C4-2B (cell line): ENCODE measurements around the gene CCDC28B.

ENCODE experiments used
- ZFX ChIP-seq: fragments of 450-650 bp; IDR thresholded peaks from 2 replicates; pipeline ENCODE4 v1.6.1; 2017
- TF ChIP-seq, protein P1 (sequence below): fragments of 450-650 bp; conservative IDR thresholded peaks from 2 replicates; pipeline ENCODE4 v1.5.1; 2017; ENCODE audit warnings: mild to moderate bottlenecking

DNA sequence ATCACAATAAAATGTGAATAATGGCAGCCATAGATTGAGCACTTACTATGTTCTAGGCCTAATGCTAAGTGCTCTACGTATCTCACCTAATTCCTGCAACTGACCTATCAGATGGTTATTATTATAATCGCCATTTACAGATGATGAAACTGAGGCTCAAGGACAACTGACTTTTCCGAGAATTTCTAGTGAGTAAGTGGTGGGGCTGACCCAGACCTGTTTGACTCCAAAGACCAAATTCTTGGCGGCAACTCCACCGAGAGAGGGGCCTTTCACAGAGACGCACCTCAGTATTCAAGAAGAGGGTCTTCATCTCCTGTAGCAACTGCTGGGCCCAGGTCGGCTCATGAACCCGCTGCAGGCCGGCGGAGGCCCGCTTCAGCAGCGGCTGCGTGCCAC lies 21.2 kb downstream of the CCDC28B start:
- TF ChIP-seq, protein P1, sequence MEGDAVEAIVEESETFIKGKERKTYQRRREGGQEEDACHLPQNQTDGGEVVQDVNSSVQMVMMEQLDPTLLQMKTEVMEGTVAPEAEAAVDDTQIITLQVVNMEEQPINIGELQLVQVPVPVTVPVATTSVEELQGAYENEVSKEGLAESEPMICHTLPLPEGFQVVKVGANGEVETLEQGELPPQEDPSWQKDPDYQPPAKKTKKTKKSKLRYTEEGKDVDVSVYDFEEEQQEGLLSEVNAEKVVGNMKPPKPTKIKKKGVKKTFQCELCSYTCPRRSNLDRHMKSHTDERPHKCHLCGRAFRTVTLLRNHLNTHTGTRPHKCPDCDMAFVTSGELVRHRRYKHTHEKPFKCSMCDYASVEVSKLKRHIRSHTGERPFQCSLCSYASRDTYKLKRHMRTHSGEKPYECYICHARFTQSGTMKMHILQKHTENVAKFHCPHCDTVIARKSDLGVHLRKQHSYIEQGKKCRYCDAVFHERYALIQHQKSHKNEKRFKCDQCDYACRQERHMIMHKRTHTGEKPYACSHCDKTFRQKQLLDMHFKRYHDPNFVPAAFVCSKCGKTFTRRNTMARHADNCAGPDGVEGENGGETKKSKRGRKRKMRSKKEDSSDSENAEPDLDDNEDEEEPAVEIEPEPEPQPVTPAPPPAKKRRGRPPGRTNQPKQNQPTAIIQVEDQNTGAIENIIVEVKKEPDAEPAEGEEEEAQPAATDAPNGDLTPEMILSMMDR: no peak
- no peak for TF ChIP-seq ZFX
